IMR-90 (cell line): ENCODE data around the gene DNPH1. TPM values are rescaled to one million over a fixed set of nuclear protein-coding genes. Genes with fewer than 3 reads are reported as not detected.

Experiments
- ATAC-seq: fragments of 200-7000 bp; cut with Tn5 transposase; 2 replicates; pipeline ENCODE4 v1.9.1; 2020; ENCODE audit warnings: low read depth, mild to moderate bottlenecking, moderate library complexity
- BruUV-seq: library from RNA; stranded (reverse); fragments of 400-500 nt; replicated peaks from 2 replicates; lab custom pipeline; 2021; lab: Mats Ljungman, UMichigan
- CTCF ChIA-PET: fragments of 300-600 bp; formaldehyde crosslinking; extraction: SDS; loops from one replicate; lab custom pipeline; 2021; ENCODE audit warnings: antibody characterized with exemption; lab: Yijun Ruan, JAX
- POLR2A ChIA-PET: fragments of 300-600 bp; sonication (Branson Sonifier 250); formaldehyde crosslinking; loops from one replicate; lab custom pipeline; 2022; ENCODE audit warnings: antibody characterized with exemption; ENCODE audit not compliant: unreplicated experiment; lab: Charles Lee
- DNase-seq: peaks from one replicate; pipeline ENCODE4 v3.0.0; 2013
- H2AFZ ChIP-seq: replicated peaks from 2 replicates; pipeline ENCODE3; 2013; ENCODE audit warnings: low read length, mild to moderate bottlenecking; ENCODE audit not compliant: poor library complexity
- H2AK5ac ChIP-seq: 2 replicates; pipeline ENCODE4 v1.6.1; 2013; ENCODE audit warnings: low read depth, low read length, inconsistent platforms
- H2AK9ac ChIP-seq: replicated peaks from 2 replicates; pipeline ENCODE3; 2013; ENCODE audit warnings: mild to moderate bottlenecking, low read depth, low read length, moderate library complexity; ENCODE audit not compliant: poor library complexity
- H2BK120ac ChIP-seq: 2 replicates; pipeline ENCODE4 v1.6.1; 2013; ENCODE audit warnings: low read depth, low read length, inconsistent platforms
- H2BK15ac ChIP-seq: 3 replicates; pipeline ENCODE4 v1.6.1; 2013; ENCODE audit warnings: low read depth, low read length, inconsistent platforms
- H2BK20ac ChIP-seq: 2 replicates; pipeline ENCODE4 v1.6.1; 2013; ENCODE audit warnings: low read depth, mild to moderate bottlenecking, inconsistent platforms, low read length, moderate library complexity
- H2BK5ac ChIP-seq: 2 replicates; pipeline ENCODE4 v1.6.1; 2013; ENCODE audit warnings: mild to moderate bottlenecking, low read depth, low read length, inconsistent platforms; ENCODE audit not compliant: poor library complexity, severe bottlenecking
- H3K14ac ChIP-seq: replicated peaks from 2 replicates; pipeline ENCODE4 v1.6.1; 2013; ENCODE audit warnings: low read depth, low read length, inconsistent platforms
- H3K18ac ChIP-seq: 2 replicates; pipeline ENCODE4 v1.6.1; 2013; ENCODE audit warnings: low read depth, low read length, control low read depth
- H3K23ac ChIP-seq: 2 replicates; pipeline ENCODE4 v1.6.1; 2013; ENCODE audit warnings: low read depth, low read length, inconsistent platforms
- H3K27ac ChIP-seq: 2 replicates; pipeline ENCODE4 v1.5.1; 2013; ENCODE audit warnings: mild to moderate bottlenecking, control low read depth, low read length; ENCODE audit not compliant: insufficient read depth
- H3K27me3 ChIP-seq: 2 replicates; pipeline ENCODE4 v1.6.1; 2013; ENCODE audit warnings: low read length; ENCODE audit not compliant: control insufficient read depth, insufficient read depth
- H3K36me3 ChIP-seq: 2 replicates; pipeline ENCODE4 v1.6.1; 2013; ENCODE audit warnings: low read length, mixed read lengths; ENCODE audit not compliant: control insufficient read depth, insufficient read depth
- H3K4ac ChIP-seq: 2 replicates; pipeline ENCODE4 v1.6.1; 2013; ENCODE audit warnings: low read depth, low read length, inconsistent platforms
- H3K4me1 ChIP-seq: 2 replicates; pipeline ENCODE4 v1.6.1; 2013; ENCODE audit warnings: low read length, mixed read lengths; ENCODE audit not compliant: control insufficient read depth, insufficient read depth
- H3K4me2 ChIP-seq: 2 replicates; pipeline ENCODE4 v1.6.1; 2013; ENCODE audit warnings: low read depth, mild to moderate bottlenecking, control low read depth, low read length, moderate library complexity
- H3K4me3 ChIP-seq: 2 replicates; pipeline ENCODE4 v1.5.1; 2013; ENCODE audit warnings: low read depth, mild to moderate bottlenecking, control low read depth, low read length, moderate library complexity; ENCODE audit not compliant: insufficient read depth
- H3K56ac ChIP-seq: 2 replicates; pipeline ENCODE4 v1.6.1; 2013; ENCODE audit warnings: low read length, inconsistent platforms; ENCODE audit not compliant: insufficient read depth; ENCODE audit errors: extremely low read depth
- H3K79me1 ChIP-seq, 2 experiments: 2 replicates each; pipeline ENCODE4 v1.6.1; 2013; ENCODE audit warnings: low read length in 2 of 2, inconsistent platforms in 1 of 2, low read depth in 1 of 2
- H3K9ac ChIP-seq: 2 replicates; pipeline ENCODE4 v1.6.1; 2013; ENCODE audit warnings: low read depth, low read length, control low read depth
- H3K9me1 ChIP-seq: 2 replicates; pipeline ENCODE4 v1.6.1; 2013; ENCODE audit warnings: low read length, inconsistent platforms; ENCODE audit not compliant: insufficient read depth
- H3K9me3 ChIP-seq: 2 replicates; pipeline ENCODE4 v1.6.1; 2013; ENCODE audit warnings: low read length; ENCODE audit not compliant: control insufficient read depth, insufficient read depth
- H4K20me1 ChIP-seq: 2 replicates; pipeline ENCODE4 v1.6.1; 2013; ENCODE audit warnings: low read length, inconsistent platforms; ENCODE audit not compliant: insufficient read depth
- H4K5ac ChIP-seq: 2 replicates; pipeline ENCODE4 v1.6.1; 2013; ENCODE audit warnings: mild to moderate bottlenecking, low read depth, low read length, control low read depth
- H4K8ac ChIP-seq, 2 experiments: 2 replicates each; pipeline ENCODE4 v1.6.1; 2013; ENCODE audit warnings: low read depth in 2 of 2, low read length in 2 of 2, control low read depth in 1 of 2, inconsistent platforms in 1 of 2
- H4K91ac ChIP-seq: 2 replicates; pipeline ENCODE4 v1.6.1; 2013; ENCODE audit warnings: low read depth, low read length, inconsistent platforms; ENCODE audit not compliant: insufficient read depth
- CHD1 ChIP-seq: IDR thresholded peaks from 2 replicates; pipeline ENCODE4 v1.6.1; 2012; ENCODE audit warnings: low read depth, low read length, improper control_type of control experiment
- MAFK ChIP-seq: IDR thresholded peaks from 2 replicates; pipeline ENCODE4 v1.6.1; 2012; ENCODE audit warnings: low read depth, low read length, improper control_type of control experiment
- NFE2L2 ChIP-seq: fragments of 150-350 bp; IDR thresholded peaks from 2 replicates; pipeline ENCODE4 v1.6.1; 2016; ENCODE audit warnings: low read depth, mild to moderate bottlenecking, low read length
- RCOR1 ChIP-seq: IDR thresholded peaks from 2 replicates; pipeline ENCODE4 v1.6.1; 2012; ENCODE audit warnings: mild to moderate bottlenecking, low read length, improper control_type of control experiment; ENCODE audit not compliant: insufficient replicate concordance
- SMC3 ChIP-seq: fragments of 150-350 bp; IDR thresholded peaks from 2 replicates; pipeline ENCODE4 v1.6.1; 2016; ENCODE audit warnings: low read depth, mild to moderate bottlenecking, antibody characterized with exemption, low read length, moderate library complexity
- WGBS, 2 experiments: methylation state at CpG; one replicate each; pipeline versions ENCODE4 v1.1.5 to v1.1.7; 2013; ENCODE audit warnings: missing lambda C conversion rate in 2 of 2; ENCODE audit not compliant: insufficient read length in 1 of 2; ENCODE audit errors: extremely low coverage in 2 of 2; 5-methylcytosine and 5-hydroxymethylcytosine counted together
- dilution Hi-C: fragments of 300-500 bp; cut with HindIII; formaldehyde crosslinking; loops from one replicate; pipeline ENCODE4 v1.14.3; 2018; ENCODE audit warnings: low sequenced_read_pairs; ENCODE audit not compliant: unreplicated experiment
- in situ Hi-C: fragments of 300-500 bp; cut with MboI; formaldehyde crosslinking; loops from 3 replicates; pipeline ENCODE4 v1.14.3; 2019; ENCODE audit warnings: low sequenced_read_pairs, inconsistent platforms, mixed read lengths
- intact Hi-C: fragments of 100-400 bp; cut with micrococcal nuclease; formaldehyde crosslinking; loops from 2 replicates; pipeline ENCODE4 v1.10.0; 2022
- polyA plus RNA-seq, 3 experiments: library from polyadenylated mRNA; depleted of rRNA; stranded (reverse); fragments of >200 nt; gene quantifications; 2 replicates each; pipeline ENCODE4 v1.2.3, GENCODE V29; 2012; ENCODE audit warnings: low replicate concordance in 1 of 3
- total RNA-seq: library from RNA; depleted of rRNA; stranded (reverse); fragments of >200 nt; gene quantifications from 2 replicates; pipeline ENCODE4 v1.2.3, GENCODE V29; 2012

Gene DNPH1
- total and polyA plus RNA-seq, 2 of the 4 experiments (the other 2 are of a cell fraction), result 19.0 to 47.8 TPM

GRCh38 chr6:43207286-43207685 lies 22.0 kb downstream of the DNPH1 start:
- in situ Hi-C loops, result no loop called here
- no peak overlapping the region for H4K5ac ChIP-seq
- peak; percentile 56; the same call in 1 of the 2 replicates for TF ChIP-seq MAFK
- TF ChIP-seq CHD1, result no peak
- TF ChIP-seq NFE2L2, result peak; percentile 91
- no peak for TF ChIP-seq SMC3
- TF ChIP-seq RCOR1, result no peak

More at GRCh38 chr6:43207286-43207685, 22.0 kb downstream of the DNPH1 start:
- no peak overlapping the region for H3K56ac ChIP-seq
- CTCF ChIA-PET, result no interaction called here
- dilution Hi-C loops, result no loop called here
- BruUV-seq, result no TSS peak
- no peak overlapping the region for H2BK120ac ChIP-seq
- no peaks in the 10 kb centered on the region; the same call in 1 of the 2 replicates for H3K9me1 ChIP-seq
- no peak overlapping the region for H2BK5ac ChIP-seq
- no peaks in the 10 kb centered on the region; the same call in 1 of the 2 replicates for H3K9me3 ChIP-seq
- H3K23ac ChIP-seq, result no peak overlapping the region
- H3K36me3 ChIP-seq, result peaks cover 24% of the 10 kb centered on the region
- H2AK9ac ChIP-seq, result no peak overlapping the region
- no peak overlapping the region for H2AFZ ChIP-seq
- no CpG with 5 or more reads among the region's 2 CpGs for WGBS, 2 experiments
- no peak overlapping the region for H3K27ac ChIP-seq
- no peaks in the 10 kb centered on the region for H3K27me3 ChIP-seq
- no peak overlapping the region for H3K4ac ChIP-seq
- H3K79me1 ChIP-seq, result no peaks in the 10 kb centered on the region
- H2BK15ac ChIP-seq, result no peak overlapping the region
- H3K4me3 ChIP-seq, result no peak overlapping the region
- H3K4me2 ChIP-seq, result no peak overlapping the region
- DNase-seq (no peak), ATAC-seq (no peak)
- H4K8ac ChIP-seq, result no peak overlapping the region
- H3K14ac ChIP-seq, result no peak overlapping the region
- intact Hi-C loops, result no loop called here
- no peak overlapping the region for H2BK20ac ChIP-seq
- H4K91ac ChIP-seq, result no peak overlapping the region
- H3K4me1 ChIP-seq, result no peaks in the 10 kb centered on the region
- H3K9ac ChIP-seq, result no peak overlapping the region
- no peak overlapping the region for H2AK5ac ChIP-seq
- no peaks in the 10 kb centered on the region for H4K20me1 ChIP-seq
- H3K18ac ChIP-seq, result no peak overlapping the region
- POLR2A ChIA-PET, result no interaction called here
